Ectodermal cell (in vitro differentiated cells): Measurements from ENCODE around the gene ITIH5.

Source experiments
- H3K27ac ChIP-seq: 2 replicates; pipeline ENCODE4 v1.7.0; 2013; ENCODE audit warnings: mild to moderate bottlenecking, low read depth, low read length; ENCODE audit not compliant: insufficient read depth, poor library complexity, severe bottlenecking
- H3K27me3 ChIP-seq: 2 replicates; pipeline ENCODE4 v1.7.0; 2013; ENCODE audit warnings: mild to moderate bottlenecking, low read length; ENCODE audit not compliant: insufficient read depth, control insufficient read depth, poor library complexity, severe bottlenecking
- H3K36me3 ChIP-seq: one replicate; pipeline ENCODE4 v1.7.0; 2013; ENCODE audit warnings: low read length; ENCODE audit not compliant: control insufficient read depth, insufficient read depth
- H3K4me1 ChIP-seq: one replicate; pipeline ENCODE4 v1.7.0; 2013; ENCODE audit warnings: low read length; ENCODE audit not compliant: control insufficient read depth, insufficient read depth
- H3K4me3 ChIP-seq: 2 replicates; pipeline ENCODE4 v1.7.0; 2013; ENCODE audit warnings: low read depth, low read length, control low read depth; ENCODE audit not compliant: insufficient read depth
- H3K9me3 ChIP-seq: 2 replicates; pipeline ENCODE4 v1.7.0; 2013; ENCODE audit warnings: mild to moderate bottlenecking, low read length, moderate library complexity; ENCODE audit not compliant: control insufficient read depth
- WGBS, 2 experiments: methylation state at CpG; one replicate each; pipeline ENCODE4 v1.1.7; 2013; ENCODE audit warnings: missing lambda C conversion rate in 2 of 2; 5-methylcytosine and 5-hydroxymethylcytosine counted together

The ITIH5 gene

GRCh38 chr10:7589748-7590147, 77.0 kb downstream of the ITIH5 start:
- Histone ChIP-seq H3K36me3 (no peaks in the 10 kb centered on the region), H3K27ac (no peak overlapping the region), H3K4me1 (no peaks in the 10 kb centered on the region), H3K4me3 (no peak overlapping the region), H3K9me3 (no peaks in the 10 kb centered on the region), H3K27me3 (no peaks in the 10 kb centered on the region)
- WGBS, 2 experiments: 91% methylated on average over 10 of the region's 10 CpGs

GRCh38 chr10:7587865-7588188, 78.9 kb downstream of the ITIH5 start:
- H3K4me1 ChIP-seq: no peaks in the 10 kb centered on the region
- no peaks in the 10 kb centered on the region for H3K36me3 ChIP-seq
- H3K4me3 ChIP-seq: no peak overlapping the region
- no peak overlapping the region for H3K27ac ChIP-seq
- no peaks in the 10 kb centered on the region for H3K9me3 ChIP-seq
- WGBS, 2 experiments: 90 to 91% methylated on average over 6 of the region's 6 CpGs
- H3K27me3 ChIP-seq: no peaks in the 10 kb centered on the region

DNA sequence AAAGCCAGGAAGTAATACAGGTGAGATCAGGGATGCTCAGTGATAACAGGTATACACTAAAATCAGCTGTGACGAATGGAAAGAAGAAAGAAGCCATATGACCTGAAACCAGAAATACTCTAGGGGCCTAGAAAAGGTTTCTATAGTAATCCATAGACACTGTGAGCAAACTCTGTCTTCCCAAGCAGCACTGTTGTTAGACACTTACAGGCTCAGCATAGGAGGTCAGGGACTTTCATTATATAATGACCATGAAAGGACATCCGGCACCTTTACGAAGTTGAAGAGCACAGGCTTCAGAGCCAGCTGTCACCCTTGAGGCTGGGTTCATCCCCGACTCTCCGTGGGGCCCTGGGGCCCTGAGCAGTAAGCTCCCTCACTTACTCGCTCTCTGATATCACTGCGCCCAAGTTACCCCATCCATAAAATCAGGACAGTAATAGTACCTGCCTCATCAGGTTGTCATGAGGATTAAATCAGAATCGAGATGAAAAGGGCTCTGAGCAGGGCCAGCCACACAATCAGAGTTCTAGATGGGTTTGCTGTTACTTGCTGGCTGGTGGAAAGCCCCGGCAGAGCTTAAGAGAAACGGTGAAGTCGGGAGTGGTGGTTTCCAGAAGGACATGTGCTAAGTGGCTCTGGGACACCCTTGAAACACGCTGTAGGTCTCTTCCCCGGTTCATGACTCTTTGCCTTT, 79.5 kb downstream of the ITIH5 start:
- Histone ChIP-seq H3K4me1 (no peaks in the 10 kb centered on the region), H3K9me3 (no peaks in the 10 kb centered on the region), H3K27me3 (no peaks in the 10 kb centered on the region), H3K36me3 (no peaks in the 10 kb centered on the region), H3K27ac (no peak overlapping the region), H3K4me3 (no peak overlapping the region)
- WGBS, 2 experiments: 84 to 87% methylated on average over 13 of the region's 13 CpGs

DNA sequence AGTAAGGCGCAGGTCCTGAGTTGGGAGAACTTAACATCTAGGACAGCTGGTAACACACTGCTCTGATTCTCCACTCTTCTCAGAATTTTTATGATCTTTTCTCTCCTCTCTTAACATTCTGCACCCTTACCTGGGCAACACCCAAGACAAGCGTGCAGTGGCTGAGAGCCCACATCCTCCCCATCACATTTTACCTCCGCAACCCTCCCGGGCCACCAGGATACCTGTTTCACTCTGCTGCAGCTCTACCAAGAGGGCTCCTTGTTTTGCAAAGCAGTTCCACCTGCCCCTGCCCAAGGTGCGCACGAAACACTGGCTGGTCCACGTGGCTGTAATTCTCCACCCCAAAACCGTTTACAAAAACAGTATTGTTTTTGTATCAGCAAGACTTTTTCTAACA, 81.5 kb downstream of the ITIH5 start:
- Histone ChIP-seq H3K9me3 (no peaks in the 10 kb centered on the region), H3K36me3 (no peaks in the 10 kb centered on the region), H3K4me3 (no peak overlapping the region), H3K27ac (no peak overlapping the region), H3K4me1 (no peaks in the 10 kb centered on the region), H3K27me3 (no peaks in the 10 kb centered on the region)
- WGBS, 2 experiments: 89 to 90% methylated on average over 8 of the region's 8 CpGs

GRCh38 chr10:7583626-7584025, 83.1 kb downstream of the ITIH5 start:
- Histone ChIP-seq H3K4me3 (no peak overlapping the region), H3K27ac (no peak overlapping the region), H3K27me3 (no peaks in the 10 kb centered on the region), H3K4me1 (no peaks in the 10 kb centered on the region), H3K36me3 (no peaks in the 10 kb centered on the region), H3K9me3 (no peaks in the 10 kb centered on the region)
- 88 to 93% methylated on average over 3 of the region's 3 CpGs for WGBS, 2 experiments

- WGBS, 2 experiments: 70 to 71% methylated on average over 5 of the region's 5 CpGs
- Histone ChIP-seq H3K4me3 (no peak overlapping the region), H3K27me3 (no peaks in the 10 kb centered on the region), H3K27ac (no peak overlapping the region), H3K4me1 (no peaks in the 10 kb centered on the region), H3K9me3 (no peaks in the 10 kb centered on the region), H3K36me3 (no peaks in the 10 kb centered on the region)
Observed at GRCh38 chr10:7580520-7580919, 86.2 kb downstream of the ITIH5 start.

GRCh38 chr10:7579681-7580080, 87.1 kb downstream of the ITIH5 start:
- 95 to 96% methylated on average over 25 of the region's 25 CpGs for WGBS, 2 experiments
- H3K4me1 ChIP-seq: no peaks in the 10 kb centered on the region
- H3K9me3 ChIP-seq: no peaks in the 10 kb centered on the region
- no peak overlapping the region for H3K27ac ChIP-seq
- H3K36me3 ChIP-seq: no peaks in the 10 kb centered on the region
- H3K4me3 ChIP-seq: no peak overlapping the region
- H3K27me3 ChIP-seq: no peaks in the 10 kb centered on the region

DNA sequence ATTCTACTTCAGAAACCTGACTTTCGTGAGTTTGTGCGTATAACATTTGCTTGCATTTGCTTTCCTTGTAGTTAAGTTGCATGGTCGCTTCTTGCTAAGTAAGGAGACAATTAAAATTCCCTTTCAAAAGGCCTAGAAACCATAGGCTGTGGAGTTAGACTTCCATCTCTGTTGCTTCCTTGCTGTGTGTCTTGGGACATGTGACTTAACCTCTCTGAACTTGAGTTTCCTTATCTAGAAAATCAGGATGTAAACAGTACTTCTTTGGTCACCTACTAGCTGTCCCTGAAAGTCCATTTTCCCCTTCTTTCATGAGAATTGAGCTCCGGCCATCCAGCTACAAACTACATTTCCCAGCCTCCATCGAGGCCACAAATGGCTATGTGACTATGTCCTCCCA, 89.2 kb downstream of the ITIH5 start:
- WGBS, 2 experiments: 97% methylated on average over 5 of the region's 5 CpGs
- Histone ChIP-seq H3K36me3 (no peaks in the 10 kb centered on the region), H3K4me3 (no peak overlapping the region), H3K9me3 (no peaks in the 10 kb centered on the region), H3K4me1 (no peaks in the 10 kb centered on the region), H3K27me3 (no peaks in the 10 kb centered on the region), H3K27ac (no peak overlapping the region)

DNA sequence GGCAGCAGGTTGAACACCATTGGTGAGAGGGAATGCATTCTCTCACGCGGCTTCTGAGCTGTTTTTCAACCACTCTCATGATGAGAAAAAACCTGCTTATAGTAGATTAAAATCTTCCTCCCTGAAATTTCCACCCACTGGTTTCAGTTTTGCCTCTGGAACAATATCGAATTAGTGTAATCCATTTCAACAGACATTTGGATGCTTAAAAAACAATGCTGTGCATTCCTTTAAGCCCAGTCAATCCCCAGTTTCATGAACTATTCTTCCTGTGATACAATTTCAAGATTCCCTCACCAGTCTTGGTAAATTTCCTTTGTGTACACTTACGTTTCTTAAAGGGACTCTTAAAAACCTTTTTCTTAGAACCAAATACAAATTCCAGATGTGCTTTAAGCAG, 89.6 kb downstream of the ITIH5 start:
- no peak overlapping the region for H3K27ac ChIP-seq
- 93 to 95% methylated on average over 4 of the region's 4 CpGs for WGBS, 2 experiments

GRCh38 chr10:7576340-7576739, 90.4 kb downstream of the ITIH5 start:
- no peaks in the 10 kb centered on the region for H3K4me1 ChIP-seq
- H3K27me3 ChIP-seq: no peaks in the 10 kb centered on the region
- 92 to 93% methylated on average over 21 of the region's 21 CpGs for WGBS, 2 experiments
- H3K36me3 ChIP-seq: no peaks in the 10 kb centered on the region
- H3K9me3 ChIP-seq: no peaks in the 10 kb centered on the region
- no peak overlapping the region for H3K4me3 ChIP-seq
- H3K27ac ChIP-seq: no peak overlapping the region

More for the DNA sequence above, 89.6 kb downstream of the ITIH5 start:
- Histone ChIP-seq H3K27me3 (no peaks in the 10 kb centered on the region), H3K4me3 (no peak overlapping the region), H3K36me3 (no peaks in the 10 kb centered on the region), H3K4me1 (no peaks in the 10 kb centered on the region), H3K9me3 (no peaks in the 10 kb centered on the region)

DNA sequence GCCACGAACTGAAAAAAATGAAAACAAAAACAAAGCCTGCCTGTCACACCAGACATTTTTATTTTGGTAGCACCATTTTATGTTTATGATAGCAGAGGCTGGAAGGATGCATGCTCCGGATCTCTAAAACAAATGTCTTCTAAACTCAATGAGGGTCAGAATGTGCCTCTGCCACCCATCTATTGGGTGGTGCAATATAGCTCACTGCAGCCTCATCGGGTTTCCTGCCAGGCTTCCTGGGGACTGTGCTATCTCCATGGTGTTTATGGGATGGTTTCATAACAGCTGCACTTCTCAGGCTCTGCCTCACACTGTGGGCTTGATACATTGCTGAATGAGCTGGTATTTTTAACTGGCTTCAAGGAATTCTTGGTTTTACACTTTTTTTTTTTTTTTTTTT, 94.4 kb downstream of the ITIH5 start:
- WGBS, 2 experiments: 92 to 100% methylated on average over 3 of the region's 3 CpGs
- Histone ChIP-seq H3K4me1 (no peaks in the 10 kb centered on the region), H3K27ac (no peak overlapping the region), H3K27me3 (no peaks in the 10 kb centered on the region), H3K9me3 (no peaks in the 10 kb centered on the region), H3K36me3 (no peaks in the 10 kb centered on the region), H3K4me3 (no peak overlapping the region)
